KOPT-K1 (cell line): Measurements from ENCODE around the gene SLC22A4.

ENCODE experiments used
- H3K27ac ChIP-seq: fragments of 200-600 bp; sonication (generic); 2 replicates; pipeline ENCODE4 v1.5.1; 2016; ENCODE audit warnings: antibody characterized with exemption, mild to moderate bottlenecking, low read depth, low read length; ENCODE audit not compliant: poor library complexity, severe bottlenecking
- H3K36me3 ChIP-seq: fragments of 200-600 bp; sonication (generic); 2 replicates; pipeline ENCODE4 v1.5.1; 2017; ENCODE audit warnings: antibody characterized with exemption, mild to moderate bottlenecking, low read length, moderate library complexity; ENCODE audit not compliant: insufficient read depth
- H3K9me3 ChIP-seq: fragments of 200-600 bp; sonication (generic); 2 replicates; pipeline ENCODE4 v1.5.1; 2017; ENCODE audit warnings: antibody characterized with exemption, low read length, mild to moderate bottlenecking; ENCODE audit not compliant: insufficient read depth, poor library complexity, severe bottlenecking

The SLC22A4 gene

DNA sequence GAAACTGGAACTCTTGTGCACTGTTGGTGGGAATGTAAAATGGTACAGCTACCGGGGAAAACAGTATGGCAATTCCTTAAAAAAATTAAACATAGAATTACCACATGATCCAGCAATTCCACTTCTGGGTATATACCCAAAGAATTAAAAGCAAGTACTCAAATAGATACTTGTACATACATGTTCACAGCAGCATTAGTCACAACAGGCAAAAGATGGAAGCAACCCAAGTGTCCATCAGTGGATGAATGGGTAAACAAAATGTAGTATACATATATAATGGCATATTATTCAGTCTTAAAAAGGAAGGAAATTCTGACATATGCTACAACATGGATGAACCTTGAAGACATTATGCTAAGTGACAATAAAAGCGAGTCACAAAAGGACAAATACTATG, 67.9 kb downstream of the SLC22A4 start:
- no peaks in the 10 kb centered on the region for H3K36me3 ChIP-seq
- no peaks in the 10 kb centered on the region for H3K9me3 ChIP-seq
- no peak overlapping the region for H3K27ac ChIP-seq

DNA sequence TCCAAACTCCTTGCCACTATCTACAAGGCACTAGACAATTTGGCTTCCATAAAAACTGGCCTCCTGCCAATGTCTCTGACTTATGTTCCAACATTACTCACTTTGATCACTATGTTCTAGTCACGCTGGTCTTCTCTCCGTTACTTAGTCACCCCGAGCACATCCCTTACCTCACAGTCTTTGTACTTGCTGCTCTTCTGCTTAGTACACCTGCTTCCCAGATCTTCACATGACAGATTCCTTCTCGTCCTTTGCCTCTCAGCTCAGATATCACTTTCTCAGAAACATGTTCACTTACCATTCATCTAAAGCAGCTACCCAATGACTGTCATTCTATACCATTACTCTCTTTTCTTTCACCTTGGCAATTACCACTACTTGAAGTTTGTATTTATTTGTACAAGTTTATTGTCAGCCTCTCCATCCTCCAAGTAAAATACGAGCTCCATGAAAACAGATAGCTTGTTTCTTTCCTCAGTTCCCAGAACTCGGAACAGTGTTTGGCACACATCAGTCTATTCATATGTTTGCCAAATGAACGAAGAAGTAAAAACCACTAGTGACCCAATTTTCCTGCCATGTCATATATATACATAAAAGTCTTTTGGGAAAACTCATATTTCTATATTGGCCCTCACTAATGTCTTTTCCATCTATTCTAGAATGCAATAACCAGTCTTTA, 69.4 kb downstream of the SLC22A4 start:
- Histone ChIP-seq H3K9me3 (no peaks in the 10 kb centered on the region), H3K27ac (no peak overlapping the region), H3K36me3 (no peaks in the 10 kb centered on the region)

DNA sequence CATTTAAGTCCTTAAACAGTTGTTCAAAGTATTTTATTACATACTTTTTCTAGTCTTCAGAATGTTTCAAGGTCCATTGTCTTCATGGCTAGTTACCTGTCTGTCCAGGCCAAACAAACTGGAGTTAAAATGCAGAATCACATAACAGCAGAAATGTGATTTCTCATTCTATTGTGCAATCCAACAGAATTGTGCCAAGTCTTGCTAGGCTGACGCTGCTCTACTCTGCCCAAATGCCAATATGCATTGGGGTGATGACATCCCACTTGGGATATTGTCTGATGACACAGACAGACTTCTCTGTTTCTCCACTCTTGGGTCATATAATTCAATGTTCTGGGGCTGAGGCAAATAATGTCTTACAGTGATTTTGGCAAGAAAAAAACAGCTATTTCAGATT, 70.1 kb downstream of the SLC22A4 start:
- Histone ChIP-seq H3K9me3 (no peaks in the 10 kb centered on the region), H3K27ac (no peak overlapping the region), H3K36me3 (no peaks in the 10 kb centered on the region)

DNA sequence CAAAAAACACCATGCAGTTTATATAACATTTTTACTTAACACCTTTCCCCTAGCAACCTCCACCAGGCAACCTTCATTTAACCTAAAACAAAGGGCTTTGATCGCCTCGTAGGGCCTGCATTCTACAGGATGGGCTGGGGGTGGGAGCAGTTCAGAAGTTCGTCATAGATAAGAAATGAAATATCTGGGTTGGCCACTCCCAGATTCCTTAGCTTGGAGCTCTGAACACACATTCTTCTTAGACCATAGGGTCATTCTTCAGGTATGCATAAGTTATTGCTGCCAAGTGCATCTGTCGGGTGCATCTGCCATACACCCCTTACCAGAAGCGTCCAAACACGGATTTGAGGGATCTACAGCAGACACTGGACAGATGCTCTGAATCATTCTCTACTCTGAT, 71.0 kb downstream of the SLC22A4 start:
- Histone ChIP-seq H3K36me3 (no peaks in the 10 kb centered on the region), H3K9me3 (no peaks in the 10 kb centered on the region), H3K27ac (no peak overlapping the region)

DNA sequence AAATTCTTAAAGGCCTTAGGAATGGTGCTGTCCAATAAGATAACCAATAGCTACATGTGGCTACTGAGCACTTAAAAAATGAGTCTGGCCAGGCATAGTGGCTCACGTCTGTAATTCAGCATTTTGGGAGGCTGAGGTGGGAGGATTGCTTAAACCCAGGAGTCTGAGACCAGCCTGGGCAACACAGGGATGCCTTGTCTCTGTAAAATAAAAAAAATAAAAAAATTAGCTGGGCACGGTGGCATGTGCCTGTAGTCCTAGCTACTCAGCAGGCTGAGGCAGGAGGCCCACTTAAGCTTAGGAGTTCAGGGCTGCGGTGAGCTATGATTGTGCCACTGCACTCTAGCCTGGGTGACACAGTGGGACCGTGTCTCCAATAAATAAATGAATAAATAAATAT, 74.0 kb downstream of the SLC22A4 start:
- no peaks in the 10 kb centered on the region for H3K9me3 ChIP-seq
- no peaks in the 10 kb centered on the region for H3K36me3 ChIP-seq
- H3K27ac ChIP-seq, result no peak overlapping the region

DNA sequence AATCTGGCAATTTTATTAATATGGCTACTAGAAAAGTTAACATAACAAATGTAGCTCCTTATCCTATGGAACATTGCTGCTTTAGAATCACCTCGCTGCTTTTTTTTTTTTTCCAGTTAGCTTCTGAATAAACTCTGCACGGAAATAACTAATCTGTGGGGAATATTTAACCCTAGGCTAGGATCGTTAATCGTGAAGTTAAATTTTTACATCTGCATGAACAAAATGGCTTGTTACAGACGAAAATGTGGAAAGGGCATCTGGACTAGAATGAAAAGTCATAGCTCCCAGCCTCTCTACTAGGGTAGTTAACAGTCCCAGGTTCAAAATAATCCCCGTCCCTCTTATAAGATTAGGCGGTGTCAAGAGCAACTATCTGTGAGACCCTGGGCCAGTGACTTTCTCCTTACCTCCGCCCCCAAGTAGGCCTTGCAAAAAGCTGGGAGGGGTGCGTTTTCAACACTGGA, 74.8 kb downstream of the SLC22A4 start:
- Histone ChIP-seq H3K27ac (peak overlapping the region; percentile 61), H3K36me3 (no peaks in the 10 kb centered on the region), H3K9me3 (no peaks in the 10 kb centered on the region)

DNA sequence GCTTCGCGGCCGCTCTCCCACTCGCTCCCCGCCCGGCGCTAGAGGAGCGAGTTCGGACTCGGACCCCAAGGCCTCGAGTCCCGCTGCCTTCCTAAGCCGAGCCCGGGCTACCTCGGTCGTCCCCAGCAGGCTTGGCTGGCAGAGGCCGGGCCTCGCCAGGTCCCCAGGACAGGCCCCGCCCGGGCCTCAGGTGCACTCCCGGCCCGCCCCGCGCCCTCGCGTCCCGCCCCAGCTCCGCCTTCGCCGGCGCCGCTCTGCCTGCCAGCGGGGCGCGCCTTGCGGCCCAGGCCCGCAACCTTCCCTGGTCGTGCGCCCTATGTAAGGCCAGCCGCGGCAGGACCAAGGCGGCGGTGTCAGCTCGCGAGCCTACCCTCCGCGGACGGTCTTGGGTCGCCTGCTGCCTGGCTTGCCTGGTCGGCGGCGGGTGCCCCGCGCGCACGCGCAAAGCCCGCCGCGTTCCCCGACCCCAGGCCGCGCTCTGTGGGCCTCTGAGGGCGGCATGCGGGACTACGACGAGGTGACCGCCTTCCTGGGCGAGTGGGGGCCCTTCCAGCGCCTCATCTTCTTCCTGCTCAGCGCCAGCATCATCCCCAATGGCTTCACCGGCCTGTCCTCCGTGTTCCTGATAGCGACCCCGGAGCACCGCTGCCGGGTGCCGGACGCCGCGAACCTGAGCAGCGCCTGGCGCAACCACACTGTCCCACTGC, 75.4 kb downstream of the SLC22A4 start, which contains the start of gene SLC22A5:
Gene SLC22A5, plus strand, starts transcription at position 237 of the 707 bp plus-strand sequence. Its CDS starts 263 bp downstream, at position 500.
- H3K9me3 ChIP-seq, result no peaks in the 10 kb centered on the region
- H3K36me3 ChIP-seq, result no peaks in the 10 kb centered on the region
- peak within 1 kb of the TSS; percentile 61 for H3K27ac ChIP-seq

DNA sequence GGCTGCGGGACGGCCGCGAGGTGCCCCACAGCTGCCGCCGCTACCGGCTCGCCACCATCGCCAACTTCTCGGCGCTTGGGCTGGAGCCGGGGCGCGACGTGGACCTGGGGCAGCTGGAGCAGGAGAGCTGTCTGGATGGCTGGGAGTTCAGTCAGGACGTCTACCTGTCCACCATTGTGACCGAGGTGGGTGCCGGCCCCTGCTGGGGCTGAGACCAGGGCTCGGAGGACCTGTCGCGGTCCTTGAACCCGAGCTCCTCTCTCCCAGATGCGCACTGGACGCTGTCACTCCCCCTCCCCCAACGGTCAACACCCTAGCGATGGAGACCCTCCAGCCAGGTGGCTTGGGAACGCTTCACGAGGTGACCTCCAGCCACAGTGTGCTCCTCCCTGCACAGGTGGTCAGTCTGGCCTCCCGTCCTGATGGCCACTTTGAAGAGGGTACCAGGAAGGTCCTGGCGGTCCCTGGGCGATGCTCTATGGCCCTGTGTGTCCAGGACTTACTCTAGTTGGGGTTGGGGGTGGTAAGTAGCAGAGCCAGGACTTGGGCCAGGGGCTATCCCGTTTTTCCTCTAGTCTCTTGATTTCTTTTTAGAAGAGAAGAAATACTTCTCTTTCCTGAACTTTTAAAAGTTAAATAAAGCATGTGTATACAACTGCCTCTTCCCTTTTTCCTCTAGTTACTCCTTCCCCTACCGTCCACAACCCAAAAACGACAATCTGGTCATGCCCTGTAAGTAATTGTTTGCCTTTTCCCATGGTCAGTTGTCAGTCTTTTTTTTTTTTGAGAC, 76.2 kb downstream of the SLC22A4 start:
- H3K27ac ChIP-seq, result peak overlapping the region; percentile 61
- no peaks in the 10 kb centered on the region for H3K36me3 ChIP-seq
- H3K9me3 ChIP-seq, result no peaks in the 10 kb centered on the region

DNA sequence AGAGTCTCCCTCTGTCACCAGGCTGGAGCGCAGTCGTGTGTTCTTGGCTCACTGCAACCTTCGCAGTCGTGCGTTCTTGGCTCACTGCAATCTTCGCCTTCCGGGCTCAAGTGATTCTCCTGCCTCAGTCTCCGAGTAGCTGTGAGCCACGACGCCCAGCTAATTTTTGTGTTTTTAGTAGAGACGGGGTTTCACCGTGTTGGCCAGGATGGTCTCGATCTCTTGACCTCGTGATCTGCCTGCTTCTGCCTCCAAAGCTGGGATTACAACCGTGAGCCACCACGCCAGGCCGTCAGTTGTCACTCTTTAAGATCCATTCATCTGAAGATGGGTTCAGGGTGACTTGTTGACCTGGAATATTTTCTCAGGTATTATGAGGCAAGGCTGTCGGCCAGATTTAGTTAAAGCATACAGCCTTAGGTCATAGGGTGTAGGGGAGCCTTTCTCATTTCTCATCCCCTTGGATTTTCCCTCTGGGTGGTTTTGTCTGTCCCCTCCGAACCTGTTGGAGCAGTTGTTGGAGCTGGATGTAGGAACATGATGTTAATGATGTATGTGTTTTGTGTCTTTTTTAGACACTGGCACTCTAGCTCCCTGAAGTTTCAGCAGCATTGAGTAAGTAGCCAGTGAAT, 76.9 kb downstream of the SLC22A4 start:
- no peaks in the 10 kb centered on the region for H3K36me3 ChIP-seq
- H3K27ac ChIP-seq, result no peak overlapping the region
- H3K9me3 ChIP-seq, result no peaks in the 10 kb centered on the region

DNA sequence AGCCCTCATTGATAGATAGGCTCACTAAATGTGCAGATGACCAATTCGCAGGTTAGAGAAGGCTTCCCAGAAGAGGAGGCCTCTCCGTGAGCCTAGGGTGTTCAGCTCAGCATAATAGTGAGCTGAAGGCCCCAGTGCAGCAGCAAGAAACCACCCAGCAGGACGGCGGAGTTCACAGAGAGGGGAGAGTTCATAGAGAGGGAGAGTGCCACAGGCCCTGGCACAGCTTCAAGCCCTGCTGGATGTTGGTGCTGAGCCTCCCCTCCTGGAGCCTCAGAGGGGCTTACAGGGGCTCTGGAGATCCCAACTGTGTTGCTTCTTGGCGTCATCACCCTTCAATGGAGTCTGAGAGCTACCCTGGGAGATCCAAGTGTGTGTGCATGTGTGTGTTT, 77.4 kb downstream of the SLC22A4 start:
- Histone ChIP-seq H3K27ac (no peak overlapping the region), H3K9me3 (no peaks in the 10 kb centered on the region), H3K36me3 (no peaks in the 10 kb centered on the region)

DNA sequence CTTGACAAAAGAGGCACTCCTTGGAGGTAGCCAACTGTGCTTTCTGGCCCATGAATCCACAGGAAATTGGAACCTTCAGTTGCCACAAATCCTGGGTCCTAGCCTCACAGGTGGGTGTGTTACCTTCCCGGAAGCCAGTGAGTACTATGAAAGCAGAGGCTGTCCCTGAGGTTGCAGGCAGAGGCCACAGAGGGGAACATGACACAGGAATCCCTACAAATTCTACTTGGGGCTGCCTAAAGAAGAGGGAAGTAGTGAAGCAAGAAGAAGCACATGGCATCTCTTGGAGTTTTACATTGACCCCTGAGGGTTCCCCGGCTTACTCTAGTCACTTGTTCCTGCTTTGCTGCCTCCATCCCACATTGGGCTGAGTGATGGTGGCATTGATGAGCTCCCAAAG, 77.9 kb downstream of the SLC22A4 start:
- no peaks in the 10 kb centered on the region for H3K9me3 ChIP-seq
- no peaks in the 10 kb centered on the region for H3K36me3 ChIP-seq
- H3K27ac ChIP-seq, result no peak overlapping the region

DNA sequence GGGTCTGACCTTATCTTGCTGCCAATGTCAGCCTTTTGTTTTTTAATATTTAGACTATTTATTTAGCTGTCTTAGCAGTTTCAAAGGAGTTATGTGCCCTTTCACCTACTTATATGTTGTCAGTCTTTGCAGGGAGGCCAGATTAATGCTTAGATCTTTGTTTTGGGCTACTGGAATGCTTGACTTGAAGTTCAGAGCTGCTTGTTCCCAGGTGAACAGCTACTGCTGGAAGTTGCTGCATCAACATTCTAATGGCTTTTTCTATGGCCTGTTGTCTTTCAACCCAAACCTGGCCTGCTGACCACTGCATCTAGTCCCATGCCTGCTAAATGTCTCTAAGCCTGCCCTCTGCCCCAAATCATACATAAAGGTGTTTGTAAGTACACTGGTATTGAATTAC, 78.3 kb downstream of the SLC22A4 start:
- no peak overlapping the region for H3K27ac ChIP-seq
- H3K36me3 ChIP-seq, result no peaks in the 10 kb centered on the region
- H3K9me3 ChIP-seq, result no peaks in the 10 kb centered on the region

DNA sequence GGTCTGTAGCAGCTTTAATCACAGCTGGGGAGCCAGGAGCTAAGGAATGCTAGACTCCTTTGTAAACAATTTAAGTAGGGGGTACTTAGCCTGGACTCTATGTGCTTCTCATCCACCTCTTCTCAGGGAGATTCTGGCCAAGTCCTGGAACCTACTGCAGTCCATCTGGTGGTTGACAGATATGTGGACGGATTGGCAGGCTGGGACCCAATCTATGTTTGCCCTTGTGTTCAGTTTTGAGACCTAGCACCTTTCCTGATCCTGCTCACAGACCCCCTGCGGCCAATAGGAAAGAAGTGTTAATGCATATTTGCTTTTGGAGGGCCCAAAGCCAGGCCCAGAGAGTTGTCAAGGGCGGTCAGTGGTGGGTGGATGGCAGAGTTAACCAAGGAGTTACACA, 81.8 kb downstream of the SLC22A4 start:
- Histone ChIP-seq H3K27ac (no peak overlapping the region), H3K36me3 (no peaks in the 10 kb centered on the region), H3K9me3 (no peaks in the 10 kb centered on the region)

DNA sequence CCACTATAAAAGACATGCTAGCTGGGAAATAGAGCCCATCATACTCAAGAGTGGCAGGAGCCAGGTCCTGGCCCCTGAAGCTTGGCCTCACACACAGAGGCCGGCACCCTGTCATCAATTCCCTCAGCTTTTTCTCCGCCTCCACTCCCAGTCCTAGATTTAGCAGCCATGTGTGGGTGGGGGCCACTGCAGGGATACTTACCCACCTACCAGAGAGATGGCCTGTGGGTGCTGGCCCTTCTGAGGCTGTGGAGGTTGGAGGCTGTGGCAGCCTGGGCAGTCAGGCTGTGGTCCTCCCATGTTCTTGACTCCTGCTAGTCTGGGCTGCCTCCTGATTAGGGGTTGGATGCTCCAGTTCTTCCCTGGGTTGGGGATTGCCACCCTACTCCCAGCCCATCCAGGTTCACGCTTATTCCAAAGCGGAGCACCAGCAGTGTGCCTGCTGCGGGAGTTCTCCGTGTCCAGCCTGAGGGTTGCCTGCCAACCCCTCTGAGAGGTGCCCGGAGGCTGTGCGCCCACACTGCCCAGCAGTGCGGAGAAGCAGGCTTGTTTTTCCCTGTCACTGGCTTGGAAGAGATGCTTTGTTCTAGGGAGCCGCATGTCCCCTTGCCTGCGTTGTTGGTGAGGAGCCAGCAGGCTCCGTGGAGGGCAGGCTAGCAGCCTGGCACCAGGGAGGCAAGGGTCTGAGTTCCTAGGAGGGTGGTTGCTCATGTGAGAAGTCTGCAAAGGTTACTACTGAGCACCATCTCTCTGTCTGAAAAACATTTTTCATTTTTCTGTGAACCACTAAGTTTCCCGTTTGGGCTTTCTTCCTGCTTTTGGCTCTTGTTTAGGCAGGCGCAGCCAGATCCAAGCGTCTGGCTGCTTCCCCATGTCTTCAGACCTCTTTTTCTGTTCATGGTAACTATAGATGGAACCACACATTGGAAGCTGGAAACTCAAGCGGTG, 82.8 kb downstream of the SLC22A4 start:
- no peaks in the 10 kb centered on the region for H3K9me3 ChIP-seq
- H3K36me3 ChIP-seq, result no peaks in the 10 kb centered on the region
- no peak overlapping the region for H3K27ac ChIP-seq
